K562 (cell line): ENCODE measurements around the gene SIGLEC11. TPM values are rescaled to one million over a fixed set of nuclear protein-coding genes. Genes with fewer than 3 reads are reported as not detected.

Source experiments
- CBX1 ChIP-seq: sonication (generic); IDR thresholded peaks from 2 replicates; pipeline ENCODE4 v1.6.1; 2016; ENCODE audit warnings: antibody characterized with exemption, low read depth, mild to moderate bottlenecking
- DPF2 ChIP-seq: fragments of 450-650 bp; IDR thresholded peaks from 2 replicates; pipeline ENCODE4 v1.6.1; 2016
- ETS2 ChIP-seq: IDR thresholded peaks from 2 replicates; pipeline ENCODE4 v1.6.1; 2016; ENCODE audit warnings: borderline replicate concordance, missing genetic modification characterization, mild to moderate bottlenecking, moderate library complexity, missing compliant biosample characterization; ENCODE audit not compliant: poor library complexity, severe bottlenecking
- FOXK2 ChIP-seq, 2 experiments: fragments of 450-650 bp; IDR thresholded peaks in 1 of 2; conservative IDR thresholded peaks in 1 of 2; 2 replicates each; pipeline ENCODE4 v1.6.1; 2016; ENCODE audit warnings: low read depth in 2 of 2, mild to moderate bottlenecking in 1 of 2
- MCM2 ChIP-seq: fragments of 450-650 bp; IDR thresholded peaks from 2 replicates; pipeline ENCODE4 v1.6.1; 2017; ENCODE audit warnings: low read depth, mild to moderate bottlenecking
- MED1 ChIP-seq: sonication (generic); formaldehyde crosslinking; IDR thresholded peaks from 2 replicates; pipeline ENCODE4 v1.8.1; 2023; ENCODE audit warnings: missing genetic modification reagents, borderline replicate concordance
- MEF2A ChIP-seq: IDR thresholded peaks from 2 replicates; pipeline ENCODE4 v1.6.1; 2011; ENCODE audit warnings: low read depth, mild to moderate bottlenecking, low read length, moderate library complexity; ENCODE audit not compliant: control insufficient read depth
- POLR3G ChIP-seq: IDR thresholded peaks from 2 replicates; pipeline ENCODE4 v1.6.1; 2011; ENCODE audit not compliant: insufficient read length, insufficient replicate concordance; ENCODE audit errors: extremely low read depth
- POU5F1 ChIP-seq: fragments of 150-350 bp; IDR thresholded peaks from 2 replicates; pipeline ENCODE4 v1.6.1; 2014; ENCODE audit warnings: borderline replicate concordance, low read length, low read depth, mild to moderate bottlenecking; ENCODE audit not compliant: partially characterized antibody
- SP2 ChIP-seq: IDR thresholded peaks from 2 replicates; pipeline ENCODE4 v1.6.1; 2011; ENCODE audit warnings: mild to moderate bottlenecking, low read depth, low read length, moderate library complexity; ENCODE audit not compliant: poor library complexity, severe bottlenecking; ENCODE audit errors: extremely low read depth
- TAF9B ChIP-seq: fragments of 450-650 bp; IDR thresholded peaks from 2 replicates; pipeline ENCODE4 v1.6.1; 2018; ENCODE audit warnings: mild to moderate bottlenecking; ENCODE audit not compliant: partially characterized antibody
- TSC22D4 ChIP-seq: fragments of 450-650 bp; IDR thresholded peaks from 2 replicates; pipeline ENCODE4 v1.6.1; 2016; ENCODE audit warnings: missing genetic modification characterization, missing biosample characterization, control low read depth
- ZKSCAN3 ChIP-seq: fragments of 250-450 bp; sonication (Bioruptor Pico); IDR thresholded peaks from 2 replicates; pipeline ENCODE4 v1.4.0; 2020
- ZNF184 ChIP-seq: sonication (generic); formaldehyde crosslinking; IDR thresholded peaks from 2 replicates; pipeline ENCODE4 v1.5.0; 2020; ENCODE audit warnings: missing genetic modification reagents
- ZNF696 ChIP-seq: fragments of 250-450 bp; sonication (Bioruptor Pico); conservative IDR thresholded peaks from 2 replicates; pipeline ENCODE4 v1.4.0; 2020; ENCODE audit warnings: mild to moderate bottlenecking, moderate library complexity
- ZNF699 ChIP-seq: fragments of 250-450 bp; sonication (Bioruptor Pico); IDR thresholded peaks from 2 replicates; pipeline ENCODE4 v1.8.0; 2021; ENCODE audit warnings: mild to moderate bottlenecking, moderate library complexity; ENCODE audit not compliant: insufficient replicate concordance
- polyA plus RNA-seq, 8 experiments: library from polyadenylated mRNA; depleted of rRNA in 4 of 8; stranded (reverse) in 5 of 8; unstranded in 3 of 8; fragments of >200 nt; fragmentation: Nextera tagmentation in 2 of 8; fragmentation: Illumina TruSeq in 1 of 8; extraction: Ambion mirVana in 2 of 8; extraction: Trizol in 1 of 8; gene quantifications; 2 replicates each; pipeline versions ENCODE4 v1.2.1 to v1.2.3, GENCODE V29; 2011 to 2014; ENCODE audit warnings: inconsistent platforms in 1 of 8, missing spikeins in 1 of 8
- total RNA-seq, 7 experiments: library from RNA; depleted of rRNA in 6 of 7; stranded (reverse); fragments of >200 nt in 6 of 7; fragmentation: Illumina TruSeq in 2 of 7; extraction: Trizol in 2 of 7; gene quantifications; 2 replicates each; pipeline versions ENCODE4 v1.2.1 to v1.2.3, GENCODE V29; 2011 to 2021; ENCODE audit warnings: low replicate concordance in 1 of 7
- TF ChIP-seq, protein P1 (sequence below): sonication (generic); formaldehyde crosslinking; IDR thresholded peaks from 2 replicates; pipeline ENCODE4 v1.8.1; 2023; ENCODE audit warnings: mild to moderate bottlenecking, missing genetic modification reagents
- TF ChIP-seq, protein P2 (sequence below): IDR thresholded peaks from 3 replicates; pipeline ENCODE4 v1.6.1; 2011; ENCODE audit warnings: borderline replicate concordance, mild to moderate bottlenecking; ENCODE audit not compliant: insufficient read length, insufficient read depth
- TF ChIP-seq, protein P3 (sequence below), 3 experiments: IDR thresholded peaks in 2 of 3; conservative IDR thresholded peaks in 1 of 3; 2 replicates each; pipeline ENCODE4 v1.5.1; 2011 to 2012; ENCODE audit warnings: low read length in 3 of 3, mild to moderate bottlenecking in 3 of 3, control low read depth in 2 of 3, improper control_type of control experiment in 1 of 3, inconsistent platforms in 1 of 3, low read depth in 1 of 3, mixed read lengths in 1 of 3, moderate library complexity in 1 of 3; ENCODE audit not compliant: insufficient read depth in 2 of 3
- TF ChIP-seq, protein P4 (sequence below): fragments of 450-650 bp; conservative IDR thresholded peaks from 2 replicates; pipeline ENCODE4 v1.6.1; 2016; ENCODE audit warnings: missing genetic modification characterization, low read depth, mild to moderate bottlenecking, control low read depth, missing compliant biosample characterization
- TF ChIP-seq, protein P5 (sequence below): fragments of 250-450 bp; sonication (Bioruptor Pico); IDR thresholded peaks from 2 replicates; pipeline ENCODE4 v1.4.0; 2020; ENCODE audit warnings: mild to moderate bottlenecking, moderate library complexity

The SIGLEC11 gene
- total and polyA plus RNA-seq, 9 of the 15 experiments (the other 6 are each of a cell fraction or from before 2014, with no cell fraction given) = not detected

DNA sequence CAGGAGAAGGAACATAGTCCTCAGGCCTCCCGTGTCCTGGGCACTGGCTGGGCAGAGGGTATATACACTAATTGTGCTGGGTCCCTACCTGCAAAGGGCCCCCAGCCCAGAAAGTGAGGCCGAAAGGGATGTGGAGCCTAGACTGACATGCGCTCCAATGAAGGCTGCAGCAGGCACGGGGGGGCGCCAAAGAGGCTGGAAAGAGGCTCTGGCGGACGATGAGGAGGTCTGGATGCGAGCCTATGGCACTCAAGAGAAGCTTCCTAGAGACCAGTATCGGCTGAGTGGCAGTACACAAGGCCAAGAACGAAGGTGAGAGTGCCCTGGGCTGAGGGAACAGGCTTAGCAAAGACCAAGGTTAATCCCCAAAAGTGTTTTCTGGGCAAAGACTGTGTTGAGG lies 47.6 kb upstream of the SIGLEC11 start (continued):
- TF ChIP-seq, protein P1, sequence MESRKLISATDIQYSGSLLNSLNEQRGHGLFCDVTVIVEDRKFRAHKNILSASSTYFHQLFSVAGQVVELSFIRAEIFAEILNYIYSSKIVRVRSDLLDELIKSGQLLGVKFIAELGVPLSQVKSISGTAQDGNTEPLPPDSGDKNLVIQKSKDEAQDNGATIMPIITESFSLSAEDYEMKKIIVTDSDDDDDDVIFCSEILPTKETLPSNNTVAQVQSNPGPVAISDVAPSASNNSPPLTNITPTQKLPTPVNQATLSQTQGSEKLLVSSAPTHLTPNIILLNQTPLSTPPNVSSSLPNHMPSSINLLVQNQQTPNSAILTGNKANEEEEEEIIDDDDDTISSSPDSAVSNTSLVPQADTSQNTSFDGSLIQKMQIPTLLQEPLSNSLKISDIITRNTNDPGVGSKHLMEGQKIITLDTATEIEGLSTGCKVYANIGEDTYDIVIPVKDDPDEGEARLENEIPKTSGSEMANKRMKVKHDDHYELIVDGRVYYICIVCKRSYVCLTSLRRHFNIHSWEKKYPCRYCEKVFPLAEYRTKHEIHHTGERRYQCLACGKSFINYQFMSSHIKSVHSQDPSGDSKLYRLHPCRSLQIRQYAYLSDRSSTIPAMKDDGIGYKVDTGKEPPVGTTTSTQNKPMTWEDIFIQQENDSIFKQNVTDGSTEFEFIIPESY (CRISPR knock-in tag) = peak; percentile 100
- TF ChIP-seq ZNF699 (CRISPR knock-in tag) (no peak), POU5F1 (no peak), ZNF184 (CRISPR knock-in tag) (no peak), ZNF696 (CRISPR knock-in tag) (no peak), MEF2A (no peak), ETS2 (tag) (no peak), MED1 (CRISPR knock-in tag) (no peak), MCM2 (no peak), TSC22D4 (tag) (no peak), FOXK2 (conservative IDR thresholded peaks at IDR 0.05 in 1 of 2, IDR thresholded peaks at IDR 0.05 in 1 of 2; ENCODE audit: low read depth in 2 of 2) (no peak), CBX1 (no peak), POLR3G (no peak), DPF2 (no peak), TAF9B (no peak), ZKSCAN3 (CRISPR knock-in tag) (no peak), SP2 (no peak)
- TF ChIP-seq, protein P2, sequence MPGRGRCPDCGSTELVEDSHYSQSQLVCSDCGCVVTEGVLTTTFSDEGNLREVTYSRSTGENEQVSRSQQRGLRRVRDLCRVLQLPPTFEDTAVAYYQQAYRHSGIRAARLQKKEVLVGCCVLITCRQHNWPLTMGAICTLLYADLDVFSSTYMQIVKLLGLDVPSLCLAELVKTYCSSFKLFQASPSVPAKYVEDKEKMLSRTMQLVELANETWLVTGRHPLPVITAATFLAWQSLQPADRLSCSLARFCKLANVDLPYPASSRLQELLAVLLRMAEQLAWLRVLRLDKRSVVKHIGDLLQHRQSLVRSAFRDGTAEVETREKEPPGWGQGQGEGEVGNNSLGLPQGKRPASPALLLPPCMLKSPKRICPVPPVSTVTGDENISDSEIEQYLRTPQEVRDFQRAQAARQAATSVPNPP = no peak
- TF ChIP-seq, protein P3, sequence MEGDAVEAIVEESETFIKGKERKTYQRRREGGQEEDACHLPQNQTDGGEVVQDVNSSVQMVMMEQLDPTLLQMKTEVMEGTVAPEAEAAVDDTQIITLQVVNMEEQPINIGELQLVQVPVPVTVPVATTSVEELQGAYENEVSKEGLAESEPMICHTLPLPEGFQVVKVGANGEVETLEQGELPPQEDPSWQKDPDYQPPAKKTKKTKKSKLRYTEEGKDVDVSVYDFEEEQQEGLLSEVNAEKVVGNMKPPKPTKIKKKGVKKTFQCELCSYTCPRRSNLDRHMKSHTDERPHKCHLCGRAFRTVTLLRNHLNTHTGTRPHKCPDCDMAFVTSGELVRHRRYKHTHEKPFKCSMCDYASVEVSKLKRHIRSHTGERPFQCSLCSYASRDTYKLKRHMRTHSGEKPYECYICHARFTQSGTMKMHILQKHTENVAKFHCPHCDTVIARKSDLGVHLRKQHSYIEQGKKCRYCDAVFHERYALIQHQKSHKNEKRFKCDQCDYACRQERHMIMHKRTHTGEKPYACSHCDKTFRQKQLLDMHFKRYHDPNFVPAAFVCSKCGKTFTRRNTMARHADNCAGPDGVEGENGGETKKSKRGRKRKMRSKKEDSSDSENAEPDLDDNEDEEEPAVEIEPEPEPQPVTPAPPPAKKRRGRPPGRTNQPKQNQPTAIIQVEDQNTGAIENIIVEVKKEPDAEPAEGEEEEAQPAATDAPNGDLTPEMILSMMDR (IDR thresholded peaks at IDR 0.05 in 2 of 3, conservative IDR thresholded peaks at IDR 0.05 in 1 of 3; ENCODE audit: insufficient read depth in 2 of 3, low read depth in 1 of 3, low read length in 3 of 3) = peak; percentile 69 to 72 (median 72)
- TF ChIP-seq, protein P4, sequence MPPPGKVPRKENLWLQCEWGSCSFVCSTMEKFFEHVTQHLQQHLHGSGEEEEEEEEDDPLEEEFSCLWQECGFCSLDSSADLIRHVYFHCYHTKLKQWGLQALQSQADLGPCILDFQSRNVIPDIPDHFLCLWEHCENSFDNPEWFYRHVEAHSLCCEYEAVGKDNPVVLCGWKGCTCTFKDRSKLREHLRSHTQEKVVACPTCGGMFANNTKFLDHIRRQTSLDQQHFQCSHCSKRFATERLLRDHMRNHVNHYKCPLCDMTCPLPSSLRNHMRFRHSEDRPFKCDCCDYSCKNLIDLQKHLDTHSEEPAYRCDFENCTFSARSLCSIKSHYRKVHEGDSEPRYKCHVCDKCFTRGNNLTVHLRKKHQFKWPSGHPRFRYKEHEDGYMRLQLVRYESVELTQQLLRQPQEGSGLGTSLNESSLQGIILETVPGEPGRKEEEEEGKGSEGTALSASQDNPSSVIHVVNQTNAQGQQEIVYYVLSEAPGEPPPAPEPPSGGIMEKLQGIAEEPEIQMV (tag) = peak; percentile 49; the same call in 1 of the 2 replicates
- TF ChIP-seq, protein P5, sequence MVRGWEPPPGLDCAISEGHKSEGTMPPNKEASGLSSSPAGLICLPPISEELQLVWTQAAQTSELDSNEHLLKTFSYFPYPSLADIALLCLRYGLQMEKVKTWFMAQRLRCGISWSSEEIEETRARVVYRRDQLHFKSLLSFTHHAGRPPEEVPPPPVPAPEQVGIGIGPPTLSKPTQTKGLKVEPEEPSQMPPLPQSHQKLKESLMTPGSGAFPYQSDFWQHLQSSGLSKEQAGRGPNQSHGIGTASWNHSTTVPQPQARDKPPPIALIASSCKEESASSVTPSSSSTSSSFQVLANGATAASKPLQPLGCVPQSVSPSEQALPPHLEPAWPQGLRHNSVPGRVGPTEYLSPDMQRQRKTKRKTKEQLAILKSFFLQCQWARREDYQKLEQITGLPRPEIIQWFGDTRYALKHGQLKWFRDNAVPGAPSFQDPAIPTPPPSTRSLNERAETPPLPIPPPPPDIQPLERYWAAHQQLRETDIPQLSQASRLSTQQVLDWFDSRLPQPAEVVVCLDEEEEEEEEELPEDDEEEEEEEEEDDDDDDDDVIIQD = no peak
